ENCODE data around the gene FLRT2.

GRCh38 chr14:85587151-85587711 is 57.3 kb downstream of the FLRT2 start:
- TF ChIP-seq TAF1 (IDR thresholded peaks at IDR 0.05; ENCODE audit: borderline replicate concordance, insufficient read depth, low read length) (no peak), REST (IDR thresholded peaks at IDR 0.05; ENCODE audit: insufficient read depth in 1 of 2, low read depth in 2 of 2, low read length in 2 of 2) (no peak), POLR2AphosphoS5 (IDR thresholded peaks at IDR 0.05; ENCODE audit: low read depth, low read length) (no peak)
